ENCODE measurements around the gene FLT1.

The FLT1 gene

GRCh38 chr13:28505543-28506135 lies 10.7 kb upstream of the FLT1 start:
- TF ChIP-seq CTCF (IDR thresholded peaks at IDR 0.05; ENCODE audit: low read length): no peak
- no peak for TF ChIP-seq EZH2 (IDR thresholded peaks at IDR 0.05; ENCODE audit: borderline replicate concordance, low read length)
- Histone ChIP-seq H3K27ac (ENCODE audit: low read depth, low read length, poor library complexity, severe bottlenecking) (no peak overlapping the region), H3K27me3 (ENCODE audit: insufficient read depth, low read length) (no peaks in the 10 kb centered on the region), H3K9ac (ENCODE audit: low read length) (no peak overlapping the region), H3K9me3 (ENCODE audit: low read length) (no peaks in the 10 kb centered on the region), H3K4me3 (ENCODE audit: low read depth, low read length, poor library complexity, severe bottlenecking) (no peak overlapping the region), H3K9me2 (ENCODE audit: low read depth, low read length) (no peaks in the 10 kb centered on the region), H2AFZ (ENCODE audit: low read length) (no peak overlapping the region), H3K79me2 (ENCODE audit: insufficient read depth, low read length) (no peaks in the 10 kb centered on the region), H3K4me2 (ENCODE audit: low read length) (no peak overlapping the region), H3F3A (ENCODE audit: insufficient read depth, low read length) (no peaks in the 10 kb centered on the region), H3K36me3 (ENCODE audit: insufficient read depth, low read length) (no peaks in the 10 kb centered on the region), H3K4me1 (ENCODE audit: insufficient read depth, low read length, severe bottlenecking) (no peaks in the 10 kb centered on the region), H4K20me1 (ENCODE audit: insufficient read depth, low read length) (no peaks in the 10 kb centered on the region)

GRCh38 chr13:28503182-28503967 lies 8.4 kb upstream of the FLT1 start:
- H3K4me2 ChIP-seq (ENCODE audit: low read length): no peak overlapping the region
- no peaks in the 10 kb centered on the region for H4K20me1 ChIP-seq (ENCODE audit: insufficient read depth, low read length)
- no peak overlapping the region for H3K9ac ChIP-seq (ENCODE audit: low read length)
- H3K79me2 ChIP-seq (ENCODE audit: insufficient read depth, low read length): no peaks in the 10 kb centered on the region
- H2AFZ ChIP-seq (ENCODE audit: low read length): no peak overlapping the region
- H3K4me3 ChIP-seq (ENCODE audit: low read depth, low read length, poor library complexity, severe bottlenecking): no peak overlapping the region
- no peaks in the 10 kb centered on the region for H3K9me3 ChIP-seq (ENCODE audit: low read length)
- H3K27ac ChIP-seq (ENCODE audit: low read depth, low read length, poor library complexity, severe bottlenecking): no peak overlapping the region
- TF ChIP-seq CTCF (IDR thresholded peaks at IDR 0.05; ENCODE audit: low read length): no peak
- TF ChIP-seq EZH2 (IDR thresholded peaks at IDR 0.05; ENCODE audit: borderline replicate concordance, low read length): no peak
- H3F3A ChIP-seq (ENCODE audit: insufficient read depth, low read length): no peaks in the 10 kb centered on the region
- no peaks in the 10 kb centered on the region for H3K9me2 ChIP-seq (ENCODE audit: low read depth, low read length)
- no peaks in the 10 kb centered on the region for H3K4me1 ChIP-seq (ENCODE audit: insufficient read depth, low read length, severe bottlenecking)
- H3K36me3 ChIP-seq (ENCODE audit: insufficient read depth, low read length): no peaks in the 10 kb centered on the region
- peaks cover 5% of the 10 kb centered on the region for H3K27me3 ChIP-seq (ENCODE audit: insufficient read depth, low read length)

- Histone ChIP-seq H3K4me2 (ENCODE audit: low read length) (no peak overlapping the region), H3K4me3 (ENCODE audit: low read depth, low read length, poor library complexity, severe bottlenecking) (no peak overlapping the region), H3K79me2 (ENCODE audit: insufficient read depth, low read length) (no peaks in the 10 kb centered on the region), H3K9me3 (ENCODE audit: low read length) (no peaks in the 10 kb centered on the region), H3K36me3 (ENCODE audit: insufficient read depth, low read length) (no peaks in the 10 kb centered on the region), H3K4me1 (ENCODE audit: insufficient read depth, low read length, severe bottlenecking) (no peaks in the 10 kb centered on the region), H4K20me1 (ENCODE audit: insufficient read depth, low read length) (no peaks in the 10 kb centered on the region), H3K27ac (ENCODE audit: low read depth, low read length, poor library complexity, severe bottlenecking) (no peak overlapping the region), H3K27me3 (ENCODE audit: insufficient read depth, low read length) (peaks cover 5% of the 10 kb centered on the region), H3K9me2 (ENCODE audit: low read depth, low read length) (no peaks in the 10 kb centered on the region), H3K9ac (ENCODE audit: low read length) (no peak overlapping the region), H3F3A (ENCODE audit: insufficient read depth, low read length) (no peaks in the 10 kb centered on the region), H2AFZ (ENCODE audit: low read length) (no peak overlapping the region)
- no peak for TF ChIP-seq EZH2 (IDR thresholded peaks at IDR 0.05; ENCODE audit: borderline replicate concordance, low read length)
- no peak for TF ChIP-seq CTCF (IDR thresholded peaks at IDR 0.05; ENCODE audit: low read length)
Observed at GRCh38 chr13:28501547-28501946, 6.6 kb upstream of the FLT1 start.

Measured in OCI-LY1 (cell line).